ENCODE measurements around the gene LRRC8C. TPM values are rescaled to one million over a fixed set of nuclear protein-coding genes. Genes with fewer than 3 reads are reported as not detected.

Gene LRRC8C
- total RNA-seq, 1 experiment from 2014 or later: 4.4 TPM

- CTCF ChIA-PET: interaction anchor here (0.5 to 5.3 kb wide), 15 partner anchors 9 to 1923 kb away, joined by 3 to 32 read pairs (median 4); no protein-coding TSS in a partner anchor
- TF ChIP-seq, protein P1, sequence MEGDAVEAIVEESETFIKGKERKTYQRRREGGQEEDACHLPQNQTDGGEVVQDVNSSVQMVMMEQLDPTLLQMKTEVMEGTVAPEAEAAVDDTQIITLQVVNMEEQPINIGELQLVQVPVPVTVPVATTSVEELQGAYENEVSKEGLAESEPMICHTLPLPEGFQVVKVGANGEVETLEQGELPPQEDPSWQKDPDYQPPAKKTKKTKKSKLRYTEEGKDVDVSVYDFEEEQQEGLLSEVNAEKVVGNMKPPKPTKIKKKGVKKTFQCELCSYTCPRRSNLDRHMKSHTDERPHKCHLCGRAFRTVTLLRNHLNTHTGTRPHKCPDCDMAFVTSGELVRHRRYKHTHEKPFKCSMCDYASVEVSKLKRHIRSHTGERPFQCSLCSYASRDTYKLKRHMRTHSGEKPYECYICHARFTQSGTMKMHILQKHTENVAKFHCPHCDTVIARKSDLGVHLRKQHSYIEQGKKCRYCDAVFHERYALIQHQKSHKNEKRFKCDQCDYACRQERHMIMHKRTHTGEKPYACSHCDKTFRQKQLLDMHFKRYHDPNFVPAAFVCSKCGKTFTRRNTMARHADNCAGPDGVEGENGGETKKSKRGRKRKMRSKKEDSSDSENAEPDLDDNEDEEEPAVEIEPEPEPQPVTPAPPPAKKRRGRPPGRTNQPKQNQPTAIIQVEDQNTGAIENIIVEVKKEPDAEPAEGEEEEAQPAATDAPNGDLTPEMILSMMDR (IDR thresholded peaks at IDR 0.05; ENCODE audit: unreplicated experiment): no peak
- Mint-ChIP-seq H3K27ac (ENCODE audit: low read depth, unreplicated experiment) (peak overlapping the region; percentile 66), H3K27me3 (ENCODE audit: insufficient read depth, unreplicated experiment) (no peaks in the 10 kb centered on the region), H3K4me1 (ENCODE audit: insufficient read depth, unreplicated experiment) (peaks cover 15% of the 10 kb centered on the region), H3K36me3 (ENCODE audit: insufficient read depth, unreplicated experiment) (peaks cover 6% of the 10 kb centered on the region), H3K4me3 (ENCODE audit: unreplicated experiment) (no peak overlapping the region), H3K9me3 (ENCODE audit: unreplicated experiment) (no peaks in the 10 kb centered on the region)
- POLR2A ChIA-PET: interaction anchor here (0.7 to 2.3 kb wide), 10 partner anchors 9 to 66 kb away, joined by 3 to 11 read pairs (median 4); partner anchors contain the start of gene LRRC8C
- no peak for DNase-seq (ENCODE audit: unreplicated experiment)
- intact Hi-C loops (cut with micrococcal nuclease): no loop called here
- BruUV-seq (replicated peaks): no TSS peak
These were observed 15.9 kb upstream of the LRRC8C start for GRCh38 chr1:89616844-89617627.

DNA sequence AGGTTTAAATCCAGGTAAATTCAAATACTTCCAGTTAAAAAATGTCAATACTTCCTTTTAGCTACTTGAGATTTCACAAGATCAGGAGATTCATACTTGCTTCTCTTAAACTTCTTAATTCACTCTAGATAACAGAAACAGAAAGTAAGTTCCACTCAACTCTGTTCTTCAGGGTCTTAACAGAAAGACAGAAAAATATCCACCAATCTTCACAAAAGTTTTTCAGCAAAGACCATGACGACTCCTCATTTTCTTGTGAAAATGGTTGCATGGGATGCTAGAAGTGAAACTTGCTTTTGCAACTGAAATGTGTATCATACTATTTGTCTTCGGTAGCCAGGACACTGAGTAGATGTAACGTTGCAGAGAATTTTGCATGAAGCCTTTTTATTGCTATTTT, 12.3 kb upstream of the LRRC8C start:
- CTCF ChIA-PET: interaction anchor here (0.9 kb wide), 1 partner anchor 13 kb away, joined by 4 read pairs; no protein-coding TSS in a partner anchor
- H3K4me1 Mint-ChIP-seq (ENCODE audit: insufficient read depth, unreplicated experiment): peaks cover 15% of the 10 kb centered on the region

DNA sequence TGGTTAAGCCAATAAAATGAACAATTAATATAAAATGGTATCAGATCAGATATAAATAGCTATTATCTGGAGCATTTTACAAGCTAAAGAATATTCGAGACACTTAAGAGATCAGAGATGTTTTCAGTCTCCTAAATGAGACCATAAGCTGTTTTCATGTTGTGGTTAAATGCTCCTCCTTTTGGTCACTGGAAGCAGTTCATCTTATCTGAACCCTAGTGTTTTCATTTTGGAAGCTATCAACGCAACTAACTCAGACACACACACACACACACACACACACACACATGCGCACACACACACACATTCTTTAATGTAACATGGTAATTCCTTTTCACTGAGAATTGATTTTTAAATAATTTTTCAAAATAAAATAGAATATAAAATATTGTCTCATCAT, 10.0 kb upstream of the LRRC8C start:
- POLR2A ChIA-PET: interaction anchor here (0.6 to 1.6 kb wide), 2 partner anchors 18 to 19 kb away, joined by 3 to 5 read pairs; no protein-coding TSS in a partner anchor

More for the DNA sequence above, 12.3 kb upstream of the LRRC8C start:
- intact Hi-C loops (cut with micrococcal nuclease): no loop called here
- Mint-ChIP-seq H3K9me3 (ENCODE audit: unreplicated experiment) (no peaks in the 10 kb centered on the region), H3K36me3 (ENCODE audit: insufficient read depth, unreplicated experiment) (no peaks in the 10 kb centered on the region), H3K27ac (ENCODE audit: low read depth, unreplicated experiment) (no peak overlapping the region), H3K27me3 (ENCODE audit: insufficient read depth, unreplicated experiment) (no peaks in the 10 kb centered on the region), H3K4me3 (ENCODE audit: unreplicated experiment) (no peak overlapping the region)
- BruUV-seq (replicated peaks): no TSS peak
- no peak for DNase-seq (ENCODE audit: unreplicated experiment)
- TF ChIP-seq, protein P1 (IDR thresholded peaks at IDR 0.05; ENCODE audit: unreplicated experiment): no peak
- POLR2A ChIA-PET: interaction anchor here (0.6 kb wide), 1 partner anchor 201 kb away, joined by 3 read pairs; no protein-coding TSS in a partner anchor

GRCh38 chr1:89624314-89624713, 8.6 kb upstream of the LRRC8C start:
- Mint-ChIP-seq H3K4me1 (ENCODE audit: insufficient read depth, unreplicated experiment) (no peaks in the 10 kb centered on the region), H3K27ac (ENCODE audit: low read depth, unreplicated experiment) (no peak overlapping the region), H3K27me3 (ENCODE audit: insufficient read depth, unreplicated experiment) (no peaks in the 10 kb centered on the region), H3K4me3 (ENCODE audit: unreplicated experiment) (no peak overlapping the region), H3K9me3 (ENCODE audit: unreplicated experiment) (no peaks in the 10 kb centered on the region), H3K36me3 (ENCODE audit: insufficient read depth, unreplicated experiment) (no peaks in the 10 kb centered on the region)
- intact Hi-C loops (cut with micrococcal nuclease): no loop called here
- DNase-seq (ENCODE audit: unreplicated experiment): no peak
- ChIA-PET POLR2A (interaction anchor here (0.6 kb wide), 1 partner anchor 8 kb away, joined by 3 read pairs; no protein-coding TSS in a partner anchor), CTCF (interaction anchor here (0.6 to 6.1 kb wide), 6 partner anchors 9 to 602 kb away, joined by 3 to 39 read pairs (median 4); partner anchors contain the start of gene LRRC8C)
- TF ChIP-seq, protein P1 (IDR thresholded peaks at IDR 0.05; ENCODE audit: unreplicated experiment): no peak
- no TSS peak for BruUV-seq (replicated peaks)

More for the DNA sequence above, 10.0 kb upstream of the LRRC8C start:
- CTCF ChIA-PET: interaction anchor here (0.9 to 6.1 kb wide), 9 partner anchors 9 to 140 kb away, joined by 3 to 39 read pairs (median 5); no protein-coding TSS in a partner anchor
- intact Hi-C loops (cut with micrococcal nuclease): no loop called here
- Mint-ChIP-seq H3K4me1 (ENCODE audit: insufficient read depth, unreplicated experiment) (no peaks in the 10 kb centered on the region), H3K4me3 (ENCODE audit: unreplicated experiment) (no peak overlapping the region), H3K27ac (ENCODE audit: low read depth, unreplicated experiment) (no peak overlapping the region), H3K27me3 (ENCODE audit: insufficient read depth, unreplicated experiment) (no peaks in the 10 kb centered on the region), H3K36me3 (ENCODE audit: insufficient read depth, unreplicated experiment) (no peaks in the 10 kb centered on the region), H3K9me3 (ENCODE audit: unreplicated experiment) (no peaks in the 10 kb centered on the region)
- TF ChIP-seq, protein P1 (IDR thresholded peaks at IDR 0.05; ENCODE audit: unreplicated experiment): no peak
- no TSS peak for BruUV-seq (replicated peaks)
- peak; percentile 14 for DNase-seq (ENCODE audit: unreplicated experiment)

All from MCF 10A (cell line).